MM.1S (cell line): ENCODE data around the gene CCDC148.
"Not testable (repeated sequence)": the region's sequence is repeated elsewhere in the genome, so short reads cannot be mapped to it uniquely, and the experiment has no call there.

ENCODE experiments used
- DNase-seq: peaks from one replicate; pipeline ENCODE4 v3.0.0-alpha.2; 2015
- H2AFZ ChIP-seq: fragments of 300-600 bp; sonication (generic); 2 replicates; pipeline ENCODE4 v1.6.0; 2016; ENCODE audit warnings: antibody characterized with exemption, low read length
- H3F3A ChIP-seq: fragments of 300-600 bp; sonication (generic); 2 replicates; pipeline ENCODE4 v1.6.1; 2016; ENCODE audit warnings: mild to moderate bottlenecking, antibody characterized with exemption, low read length, moderate library complexity, mixed read lengths; ENCODE audit not compliant: insufficient read depth
- H3K27ac ChIP-seq: fragments of 300-600 bp; sonication (generic); 2 replicates; pipeline ENCODE4 v1.5.1; 2016; ENCODE audit warnings: mild to moderate bottlenecking, low read length
- H3K27me3 ChIP-seq: fragments of 300-600 bp; sonication (generic); replicated peaks from 2 replicates; pipeline ENCODE4 v1.6.0; 2016; ENCODE audit warnings: low read length; ENCODE audit not compliant: insufficient read depth
- H3K36me3 ChIP-seq: fragments of 300-600 bp; sonication (generic); replicated peaks from 2 replicates; pipeline ENCODE4 v1.6.1; 2016; ENCODE audit warnings: mild to moderate bottlenecking, low read length, mixed read lengths; ENCODE audit not compliant: insufficient read depth
- H3K4me1 ChIP-seq: fragments of 300-600 bp; sonication (generic); 2 replicates; pipeline ENCODE4 v1.6.1; 2016; ENCODE audit warnings: low read length, mixed read lengths
- H3K4me2 ChIP-seq: fragments of 300-600 bp; sonication (generic); 2 replicates; pipeline ENCODE4 v1.6.0; 2016; ENCODE audit warnings: low read depth, low read length
- H3K4me3 ChIP-seq: fragments of 300-600 bp; sonication (generic); 2 replicates; pipeline ENCODE4 v1.5.1; 2016; ENCODE audit warnings: low read length, mixed read lengths
- H3K79me2 ChIP-seq: fragments of 300-600 bp; sonication (generic); 2 replicates; pipeline ENCODE4 v1.6.1; 2016; ENCODE audit warnings: mixed run types, low read length, mixed read lengths
- H3K9ac ChIP-seq: fragments of 300-600 bp; sonication (generic); 2 replicates; pipeline ENCODE4 v1.6.1; 2016; ENCODE audit warnings: low read length, mixed read lengths
- H3K9me2 ChIP-seq: fragments of 300-600 bp; sonication (generic); replicated peaks from 2 replicates; pipeline ENCODE4 v1.6.1; 2016; ENCODE audit warnings: mild to moderate bottlenecking, low read length, mixed read lengths; ENCODE audit not compliant: insufficient read depth
- H3K9me3 ChIP-seq: fragments of 300-600 bp; sonication (generic); replicated peaks from 2 replicates; pipeline ENCODE4 v1.6.1; 2016; ENCODE audit warnings: mild to moderate bottlenecking, low read length, mixed read lengths; ENCODE audit not compliant: insufficient read depth
- H4K20me1 ChIP-seq: fragments of 300-600 bp; sonication (generic); 2 replicates; pipeline ENCODE4 v1.6.1; 2016; ENCODE audit warnings: mild to moderate bottlenecking, low read length, moderate library complexity, mixed read lengths; ENCODE audit not compliant: insufficient read depth
- CTCF ChIP-seq: fragments of 300-600 bp; sonication (generic); IDR thresholded peaks from 2 replicates; pipeline ENCODE4 v1.5.1; 2016; ENCODE audit warnings: antibody characterized with exemption, low read length, mixed read lengths
- EZH2 ChIP-seq: fragments of 300-600 bp; sonication (generic); optimal IDR thresholded peaks from 2 replicates; pipeline ENCODE3; 2017; ENCODE audit warnings: low read depth, mild to moderate bottlenecking, antibody characterized with exemption, low read length, mixed read lengths
- EZH2phosphoT487 ChIP-seq: fragments of 300-600 bp; sonication (generic); IDR thresholded peaks from 2 replicates; pipeline ENCODE4 v1.6.1; 2018; ENCODE audit warnings: antibody characterized with exemption, low read length

CCDC148 gene

DNA sequence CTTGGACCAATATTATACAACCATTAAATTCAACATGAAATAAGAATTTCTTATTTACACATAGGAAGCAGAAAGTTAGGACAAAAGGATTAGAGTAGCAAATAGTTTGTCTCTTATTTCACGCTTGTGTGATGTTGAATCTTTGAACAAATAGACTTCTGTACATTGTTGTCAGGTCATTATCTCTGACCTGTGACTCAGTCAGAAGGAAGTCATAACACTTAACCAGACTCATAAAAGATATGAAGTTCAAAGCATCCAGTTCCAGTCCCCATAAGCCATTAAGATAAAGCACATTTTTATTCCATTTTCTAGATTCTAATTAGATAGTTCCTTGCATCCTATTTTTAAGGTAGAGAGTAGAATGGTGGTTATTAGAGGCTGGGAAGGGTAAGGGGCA is 224.1 kb downstream of the CCDC148 start:
- Histone ChIP-seq H3K36me3 (no peaks in the 10 kb centered on the region), H3F3A (no peaks in the 10 kb centered on the region), H3K9me3 (no peaks in the 10 kb centered on the region), H3K4me3 (no peak overlapping the region), H2AFZ (no peak overlapping the region), H3K27ac (no peak overlapping the region), H3K4me1 (no peaks in the 10 kb centered on the region), H3K4me2 (no peak overlapping the region), H4K20me1 (no peaks in the 10 kb centered on the region), H3K79me2 (no peaks in the 10 kb centered on the region), H3K9ac (no peak overlapping the region), H3K9me2 (no peaks in the 10 kb centered on the region), H3K27me3 (no peaks in the 10 kb centered on the region)
- TF ChIP-seq EZH2phosphoT487 = no peak
- no peak for TF ChIP-seq EZH2
- TF ChIP-seq CTCF = no peak
- no peak for DNase-seq

GRCh38 chr2:158228943-158229508 is 227.5 kb downstream of the CCDC148 start:
- no peak for DNase-seq
- TF ChIP-seq EZH2 (no peak), CTCF (no peak), EZH2phosphoT487 (no peak)
- H4K20me1 ChIP-seq = no peaks in the 10 kb centered on the region

DNA sequence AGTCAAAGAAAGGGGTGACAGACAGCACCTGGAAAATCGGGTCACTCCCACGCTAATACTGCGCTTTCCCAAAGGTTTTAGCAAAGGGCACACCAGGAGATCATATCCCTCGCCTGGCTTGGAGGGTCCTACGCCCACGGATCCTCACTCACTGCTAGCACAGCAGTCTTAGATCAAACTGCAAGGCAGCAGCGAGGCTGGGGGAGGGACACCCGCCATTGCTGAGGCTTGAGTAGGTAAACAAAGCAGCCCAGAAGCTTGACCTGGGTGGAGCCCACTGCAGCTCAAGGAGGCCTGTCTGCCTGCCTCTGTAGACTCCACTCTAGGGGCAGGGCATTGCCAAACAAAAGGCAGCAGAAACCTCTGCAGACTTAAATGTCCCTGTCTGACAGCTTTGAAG is 233.5 kb downstream of the CCDC148 start:
- H3K79me2 ChIP-seq, H3K9me3 ChIP-seq, H3F3A ChIP-seq, DNase-seq, H3K9ac ChIP-seq, H2AFZ ChIP-seq, H3K27me3 ChIP-seq, H3K9me2 ChIP-seq, H3K4me1 ChIP-seq, H3K4me2 ChIP-seq, H4K20me1 ChIP-seq, H3K36me3 ChIP-seq, H3K27ac ChIP-seq, H3K4me3 ChIP-seq: not testable (repeated sequence)

More at GRCh38 chr2:158228943-158229508, 227.5 kb downstream of the CCDC148 start:
- Histone ChIP-seq H3K9ac (no peak overlapping the region), H3K9me3 (no peaks in the 10 kb centered on the region), H3K4me3 (no peak overlapping the region), H3K4me1 (no peaks in the 10 kb centered on the region), H3K27ac (no peak overlapping the region), H3K36me3 (no peaks in the 10 kb centered on the region), H3K27me3 (no peaks in the 10 kb centered on the region), H3K9me2 (no peaks in the 10 kb centered on the region), H3K4me2 (no peak overlapping the region), H2AFZ (no peak overlapping the region), H3F3A (no peaks in the 10 kb centered on the region), H3K79me2 (no peaks in the 10 kb centered on the region)

DNA sequence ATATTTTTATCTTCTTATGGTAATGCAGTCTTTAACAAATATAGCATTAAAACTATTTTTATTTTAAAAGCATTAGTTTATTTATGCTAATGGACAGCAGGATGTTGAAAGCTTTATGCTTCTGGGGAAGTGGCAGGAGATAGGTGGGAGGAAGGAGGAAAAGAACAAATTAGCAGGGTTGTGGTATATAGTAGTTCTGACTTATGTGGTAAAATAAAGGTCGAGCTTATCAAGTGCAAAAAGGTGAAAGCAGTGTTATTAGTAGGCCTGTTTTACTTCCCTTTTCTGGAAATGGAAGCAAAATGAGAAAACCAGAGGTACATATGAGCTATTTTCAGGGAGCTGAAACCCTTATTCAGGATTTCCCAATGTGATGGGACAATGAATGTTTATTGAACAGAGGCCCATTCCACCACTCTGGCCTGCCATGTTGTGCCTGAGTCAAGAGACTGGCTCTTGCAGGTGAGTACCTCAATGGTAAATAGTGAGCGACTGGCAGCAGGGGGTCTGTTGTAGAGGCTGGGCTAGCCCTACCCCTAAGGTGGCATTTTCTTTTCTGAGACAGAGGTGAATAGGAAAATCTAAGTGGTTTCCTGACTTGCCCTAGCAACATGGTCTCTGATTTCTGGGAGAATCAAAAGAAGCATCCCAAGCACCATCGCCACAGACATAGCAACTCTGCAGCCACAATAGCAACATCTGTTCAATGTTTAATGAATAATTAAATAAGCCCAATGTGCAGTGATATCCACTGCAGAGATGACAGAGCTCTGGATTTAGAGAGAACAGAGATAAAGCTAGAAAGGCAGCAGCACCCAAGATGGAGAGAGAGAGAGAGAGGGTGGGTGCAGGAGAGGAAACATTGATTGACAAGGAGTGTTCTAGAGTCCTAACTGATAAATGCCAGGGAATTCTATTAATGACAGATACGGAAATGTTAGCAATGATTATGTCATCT is 235.2 kb downstream of the CCDC148 start:
- Histone ChIP-seq H3K9me3 (no peaks in the 10 kb centered on the region), H2AFZ (no peak overlapping the region), H4K20me1 (no peaks in the 10 kb centered on the region), H3K79me2 (no peaks in the 10 kb centered on the region), H3K9me2 (no peaks in the 10 kb centered on the region), H3K9ac (no peak overlapping the region), H3K4me1 (no peaks in the 10 kb centered on the region), H3K27ac (no peak overlapping the region), H3K36me3 (no peaks in the 10 kb centered on the region), H3F3A (no peaks in the 10 kb centered on the region), H3K4me2 (no peak overlapping the region), H3K27me3 (no peaks in the 10 kb centered on the region), H3K4me3 (no peak overlapping the region)
- DNase-seq = no peak
- TF ChIP-seq EZH2phosphoT487 (no peak), EZH2 (no peak), CTCF (no peak)
